GM12892 (cell line): ENCODE measurements around the gene SPATA13.

Experiments
- DNase-seq: peaks from one replicate; pipeline ENCODE4 v3.0.0; 2011; ENCODE audit not compliant: insufficient read length
- FAIRE-seq: peaks from 2 replicates; lab custom pipeline; 2011; peaks lifted over from hg19 to GRCh38; lab: Jason Lieb, UNC
- POLR2A ChIP-seq: IDR thresholded peaks from 2 replicates; pipeline ENCODE4 v1.6.1; 2011; ENCODE audit warnings: low read depth, low read length, control low read depth
- POLR2AphosphoS5 ChIP-seq: IDR thresholded peaks from 2 replicates; pipeline ENCODE4 v1.6.1; 2011; ENCODE audit warnings: low read depth, low read length, control low read depth
- TAF1 ChIP-seq: IDR thresholded peaks from 2 replicates; pipeline ENCODE4 v1.6.1; 2011; ENCODE audit warnings: low read depth, mild to moderate bottlenecking, control low read depth, low read length, borderline replicate concordance

SPATA13 gene

GRCh38 chr13:24145240-24145639, 15.3 kb upstream of the SPATA13 start:
- TF ChIP-seq POLR2AphosphoS5 (no peak), TAF1 (no peak), POLR2A (no peak)
- no peak for FAIRE-seq
- DNase-seq = no peak

GRCh38 chr13:24145674-24146073, 14.8 kb upstream of the SPATA13 start:
- DNase-seq (no peak), FAIRE-seq (no peak)
- no peak for TF ChIP-seq TAF1
- TF ChIP-seq POLR2A = no peak
- no peak for TF ChIP-seq POLR2AphosphoS5

GRCh38 chr13:24146961-24147569, 13.5 kb upstream of the SPATA13 start:
- TF ChIP-seq TAF1 (no peak), POLR2A (no peak), POLR2AphosphoS5 (no peak)
- DNase-seq (no peak), FAIRE-seq (no peak)

- FAIRE-seq (no peak), DNase-seq (no peak)
- TF ChIP-seq POLR2AphosphoS5 = no peak
- TF ChIP-seq TAF1 = no peak
- no peak for TF ChIP-seq POLR2A
Observed at GRCh38 chr13:24147570-24147963, 13.0 kb upstream of the SPATA13 start.

GRCh38 chr13:24148414-24149235, 11.9 kb upstream of the SPATA13 start:
- FAIRE-seq (no peak), DNase-seq (no peak)
- TF ChIP-seq TAF1 = no peak
- TF ChIP-seq POLR2AphosphoS5 = no peak
- TF ChIP-seq POLR2A = no peak

GRCh38 chr13:24149246-24150032, 11.1 kb upstream of the SPATA13 start:
- DNase-seq (no peak), FAIRE-seq (no peak)
- TF ChIP-seq POLR2AphosphoS5 (no peak), POLR2A (no peak), TAF1 (no peak)

GRCh38 chr13:24150572-24150971, 9.9 kb upstream of the SPATA13 start:
- DNase-seq (no peak), FAIRE-seq (no peak)
- no peak for TF ChIP-seq POLR2AphosphoS5

GRCh38 chr13:24151864-24152263, 8.7 kb upstream of the SPATA13 start:
- TF ChIP-seq TAF1 (no peak), POLR2A (no peak), POLR2AphosphoS5 (no peak)
- DNase-seq (no peak), FAIRE-seq (no peak)

GRCh38 chr13:24152292-24153214, 8.0 kb upstream of the SPATA13 start:
- DNase-seq (no peak), FAIRE-seq (no peak)
- no peak for TF ChIP-seq POLR2AphosphoS5
- no peak for TF ChIP-seq TAF1
- no peak for TF ChIP-seq POLR2A

- TF ChIP-seq POLR2AphosphoS5 (no peak), POLR2A (no peak)
- no peak for DNase-seq
- no peak for FAIRE-seq
Observed at GRCh38 chr13:24153347-24153746, 7.2 kb upstream of the SPATA13 start.

- DNase-seq (no peak), FAIRE-seq (no peak)
- TF ChIP-seq TAF1 = no peak
- no peak for TF ChIP-seq POLR2A
- no peak for TF ChIP-seq POLR2AphosphoS5
Observed at GRCh38 chr13:24153979-24154701, 6.4 kb upstream of the SPATA13 start.
